GM13976 (cell line): ENCODE results near the gene GPC5.
A peak's percentile ranks its signal among the peaks of the same experiment; 100 is the strongest.

Experiments used
- DNase-seq: peaks from one replicate; pipeline ENCODE4 v3.0.0; 2012; ENCODE audit warnings: low spot score
- CTCF ChIP-seq: IDR thresholded peaks from 2 replicates; pipeline ENCODE4 v1.5.1; 2012; ENCODE audit warnings: borderline replicate concordance, mild to moderate bottlenecking; ENCODE audit not compliant: insufficient read depth; ENCODE audit errors: extremely low read depth, missing control alignments, control extremely low read depth
- in situ Hi-C: fragments of 300-500 bp; cut with MboI; formaldehyde crosslinking; loops from one replicate; pipeline ENCODE4 v1.12.0; 2022; ENCODE audit warnings: low sequenced_read_pairs, mixed read lengths, inconsistent platforms; ENCODE audit not compliant: unreplicated experiment

The GPC5 gene

DNA sequence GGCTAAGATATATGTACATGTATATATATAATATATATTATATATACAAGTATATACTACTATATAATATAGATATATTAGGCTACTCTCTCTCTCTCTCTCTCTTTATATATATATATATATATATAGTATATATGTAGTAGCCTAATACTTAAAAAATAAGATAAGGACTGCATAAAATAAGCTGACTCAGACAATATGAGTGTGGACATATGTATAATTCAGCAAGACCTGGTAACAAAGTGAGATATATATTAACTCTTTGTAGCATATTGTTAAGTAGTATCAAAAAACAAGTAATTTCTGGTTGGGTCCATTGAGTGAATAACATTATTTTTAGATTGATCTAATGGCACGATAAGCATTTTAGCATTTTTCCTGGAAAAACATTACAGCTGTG, 509.0 kb downstream of the GPC5 start:
- TF ChIP-seq CTCF: no peak

GRCh38 chr13:91909617-91910016, 511.2 kb downstream of the GPC5 start:
- no peak for TF ChIP-seq CTCF
- in situ Hi-C loops: no loop called here
- no peak for DNase-seq

More for the DNA sequence above, 509.0 kb downstream of the GPC5 start:
- DNase-seq: no peak
- in situ Hi-C loops: no loop called here

- TF ChIP-seq CTCF: no peak
- DNase-seq: no peak
- in situ Hi-C loops: no loop called here
Measured at GRCh38 chr13:91922969-91923592, 524.7 kb downstream of the GPC5 start.

- in situ Hi-C loops: no loop called here
- no peak for DNase-seq
- no peak for TF ChIP-seq CTCF
Measured at GRCh38 chr13:91930687-91931086, 532.3 kb downstream of the GPC5 start.

DNA sequence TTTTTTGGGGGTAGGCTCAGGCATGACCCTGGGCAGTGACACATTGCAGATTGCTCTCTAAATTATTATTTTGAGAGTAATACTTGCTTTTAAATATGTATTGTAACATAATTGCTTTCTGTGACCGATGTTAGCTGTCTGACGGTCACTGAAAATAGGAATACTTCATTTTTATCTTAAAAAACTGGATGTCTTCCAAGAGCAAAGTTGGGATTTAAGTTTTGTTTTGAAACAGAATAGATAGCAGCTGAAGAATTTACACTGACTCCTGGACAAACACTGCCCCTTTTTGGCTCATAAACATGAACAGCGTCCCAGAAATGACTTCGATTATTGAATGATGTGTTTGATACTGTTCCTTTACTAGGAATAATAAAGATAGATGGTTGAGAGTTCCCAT, 535.9 kb downstream of the GPC5 start:
- in situ Hi-C loops: no loop called here
- TF ChIP-seq CTCF: no peak
- no peak for DNase-seq

DNA sequence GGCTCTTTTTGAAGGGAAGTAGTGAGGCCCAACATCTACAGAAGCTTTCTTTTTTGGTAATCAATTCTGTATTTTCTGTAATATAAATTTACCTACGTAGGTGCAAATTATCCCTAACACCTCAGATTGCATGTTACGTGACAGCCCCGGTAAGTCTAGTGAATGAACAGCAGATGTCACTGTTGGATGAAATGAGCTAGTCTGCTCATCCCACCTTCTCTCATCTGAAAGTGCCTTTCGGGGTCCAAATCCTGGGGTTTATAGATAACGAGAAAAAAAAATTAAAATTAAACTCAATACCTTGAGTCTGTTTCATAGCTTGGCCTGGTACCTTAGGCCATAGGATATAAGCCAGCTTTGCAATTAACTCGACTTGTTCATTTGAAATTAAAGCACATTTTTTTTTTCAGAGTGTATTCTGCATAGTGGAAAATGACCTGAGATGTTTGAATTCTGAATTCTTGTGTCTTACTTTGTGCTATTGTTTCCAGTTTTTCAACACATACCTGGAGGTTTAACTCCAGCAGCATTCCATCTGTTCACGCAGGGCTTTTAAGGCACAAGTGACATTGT, 548.2 kb downstream of the GPC5 start:
- in situ Hi-C loops: no loop called here
- peak; percentile 19 for TF ChIP-seq CTCF
- peak; percentile 31 for DNase-seq

DNA sequence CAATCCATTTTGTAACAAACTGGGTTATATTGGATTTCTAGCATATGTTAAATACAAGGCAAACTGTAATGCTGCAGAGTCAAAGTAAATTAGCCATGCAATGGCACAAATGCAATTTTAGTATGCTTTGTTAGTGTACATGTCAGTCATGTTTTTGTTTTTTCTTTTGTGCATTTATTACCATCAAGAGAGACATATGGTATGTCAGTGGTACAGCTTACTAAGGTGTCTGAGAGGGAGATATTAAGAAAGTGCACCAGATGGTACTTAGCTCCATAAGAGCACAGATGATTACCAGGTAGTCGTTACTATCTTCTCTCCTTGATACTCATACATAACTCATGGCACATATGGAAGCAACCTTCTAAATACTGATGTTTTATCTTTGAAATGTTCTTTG, 550.3 kb downstream of the GPC5 start:
- TF ChIP-seq CTCF: no peak
- in situ Hi-C loops: no loop called here
- no peak for DNase-seq
